Stimulated activated CD8-positive, alpha-beta memory T cell treated with anti-CD3 and anti-CD28 coated beads, Interleukin-4, amount 100 ng/mL, for 24 hours (primary cell): ENCODE data around the gene CCDC51.
"Not testable (repeated sequence)": the region's sequence is repeated elsewhere in the genome, so short reads cannot be mapped to it uniquely, and the experiment has no call there.

Experiments used
- DNase-seq: peaks from one replicate; pipeline ENCODE4 v3.0.0-alpha.2; 2020; ENCODE audit warnings: low read depth

The CCDC51 gene

GRCh38 chr3:48439820-48440589 lies at the start of gene CCDC51, which contains the start of gene TMA7:
Gene CCDC51, minus strand, starts transcription at chr3:48440119. Its CDS starts 4,991 bp downstream, at chr3:48435128.
Gene TMA7, plus strand, starts transcription at chr3:48440257. Its CDS starts 40 bp downstream, at chr3:48440297.
- DNase-seq = peak; percentile 98

GRCh38 chr3:48486952-48487351 lies 47.0 kb upstream of the CCDC51 start:
- DNase-seq = no peak

GRCh38 chr3:48482822-48483221 lies 42.9 kb upstream of the CCDC51 start:
- DNase-seq = not testable (repeated sequence)

- not testable (repeated sequence) for DNase-seq
These were observed 41.0 kb upstream of the CCDC51 start for GRCh38 chr3:48480891-48481290.

GRCh38 chr3:48478626-48479555 lies 39.0 kb upstream of the CCDC51 start:
- no peak for DNase-seq

GRCh38 chr3:48477959-48478520 lies 38.1 kb upstream of the CCDC51 start:
- no peak for DNase-seq

- no peak for DNase-seq
These were observed 36.6 kb upstream of the CCDC51 start for GRCh38 chr3:48476426-48477053.

- DNase-seq = no peak
These were observed 35.3 kb upstream of the CCDC51 start for GRCh38 chr3:48475188-48475587.

GRCh38 chr3:48474619-48475018 lies 34.7 kb upstream of the CCDC51 start:
- no peak for DNase-seq

GRCh38 chr3:48474031-48474430 lies 34.1 kb upstream of the CCDC51 start:
- DNase-seq = not testable (repeated sequence)

- DNase-seq = no peak
These were observed 33.7 kb upstream of the CCDC51 start for GRCh38 chr3:48473617-48473952.

- DNase-seq = peak; percentile 88
These were observed 33.2 kb upstream of the CCDC51 start for GRCh38 chr3:48472923-48473616.

- DNase-seq = no peak
These were observed 32.7 kb upstream of the CCDC51 start for GRCh38 chr3:48472673-48472922.

- no peak for DNase-seq
These were observed 30.4 kb upstream of the CCDC51 start for GRCh38 chr3:48470286-48470685.

- DNase-seq = no peak
These were observed 29.4 kb upstream of the CCDC51 start for GRCh38 chr3:48469046-48469915.

- DNase-seq = no peak
These were observed 28.4 kb upstream of the CCDC51 start for GRCh38 chr3:48468329-48468731.

GRCh38 chr3:48467473-48468267 lies 27.8 kb upstream of the CCDC51 start:
- no peak for DNase-seq

- no peak for DNase-seq
These were observed 27.2 kb upstream of the CCDC51 start for GRCh38 chr3:48467110-48467454.

GRCh38 chr3:48466386-48467109 lies 26.6 kb upstream of the CCDC51 start:
- no peak for DNase-seq
